Panc1 (cell line): ENCODE data around the gene NSG2. TPM values are rescaled to one million over a fixed set of nuclear protein-coding genes. Genes with fewer than 3 reads are reported as not detected.

ENCODE experiments used
- ATAC-seq: fragments of 200-7000 bp; cut with Tn5 transposase; 2 replicates; pipeline ENCODE4 v1.9.1; 2020; ENCODE audit warnings: mild to moderate bottlenecking, moderate library complexity
- BruUV-seq: library from RNA; stranded (reverse); fragments of 400-500 nt; replicated peaks from 2 replicates; lab custom pipeline; 2021; lab: Mats Ljungman, UMichigan
- CTCF ChIA-PET: fragments of 300-600 bp; sonication (Branson Sonifier 250); formaldehyde crosslinking; loops from one replicate; lab custom pipeline; 2022; ENCODE audit warnings: antibody characterized with exemption; lab: Charles Lee
- POLR2A ChIA-PET: fragments of 300-600 bp; sonication (Branson Sonifier 250); formaldehyde crosslinking; loops from one replicate; lab custom pipeline; 2022; ENCODE audit warnings: antibody characterized with exemption; lab: Charles Lee
- DNase-seq: peaks from one replicate; pipeline ENCODE4 v3.0.0-alpha.2; 2010; ENCODE audit warnings: low read depth, low spot score
- H3K27ac ChIP-seq: 2 replicates; pipeline ENCODE4 v1.5.1; 2011; ENCODE audit warnings: mild to moderate bottlenecking, low read length, inconsistent platforms
- H3K27me3 ChIP-seq: fragments of 200-500 bp; sonication (Bioruptor generic); 2 replicates; pipeline ENCODE4 v1.6.0; 2014; ENCODE audit warnings: low read length, inconsistent platforms; ENCODE audit not compliant: control insufficient read depth, insufficient read depth
- H3K36me3 ChIP-seq: fragments of 200-500 bp; sonication (Bioruptor generic); 2 replicates; pipeline ENCODE4 v1.5.1; 2014; ENCODE audit warnings: inconsistent platforms, mild to moderate bottlenecking, low read length, moderate library complexity; ENCODE audit not compliant: control insufficient read depth, insufficient read depth
- H3K4me1 ChIP-seq: 2 replicates; pipeline ENCODE4 v1.5.1; 2011; ENCODE audit warnings: inconsistent platforms, mild to moderate bottlenecking, low read length, moderate library complexity; ENCODE audit not compliant: control insufficient read depth, insufficient read depth
- H3K4me3 ChIP-seq, 2 experiments: 2 replicates each; pipeline ENCODE4 v1.5.1; 2011 to 2012; ENCODE audit warnings: low read depth in 2 of 2, low read length in 2 of 2, mild to moderate bottlenecking in 2 of 2, inconsistent platforms in 1 of 2, moderate library complexity in 1 of 2
- H3K9me3 ChIP-seq: fragments of 200-500 bp; sonication (Bioruptor generic); 2 replicates; pipeline ENCODE4 v1.5.1; 2014; ENCODE audit warnings: low read depth, mild to moderate bottlenecking, inconsistent platforms, low read length, moderate library complexity; ENCODE audit not compliant: control insufficient read depth, insufficient read depth
- POLR2AphosphoS5 ChIP-seq: IDR thresholded peaks from 2 replicates; pipeline ENCODE4 v1.6.1; 2012; ENCODE audit warnings: mild to moderate bottlenecking, low read depth, low read length, moderate library complexity
- SIN3A ChIP-seq: IDR thresholded peaks from 2 replicates; pipeline ENCODE4 v1.6.1; 2012; ENCODE audit warnings: low read depth, mild to moderate bottlenecking, low read length, moderate library complexity, borderline replicate concordance; ENCODE audit not compliant: insufficient read depth
- TCF7L2 ChIP-seq: IDR thresholded peaks from 2 replicates; pipeline ENCODE4 v1.6.1; 2011; ENCODE audit warnings: mild to moderate bottlenecking, low read depth, low read length, inconsistent platforms
- in situ Hi-C: cut with HindIII; loops from 2 replicates; pipeline ENCODE4 v1.10.0; 2016; ENCODE audit warnings: low sequenced_read_pairs, low pct_unique_long_range_greater_than_20kb
- intact Hi-C: fragments of 100-400 bp; cut with micrococcal nuclease; formaldehyde crosslinking; loops from one replicate; pipeline ENCODE4 v1.10.0; 2022; ENCODE audit not compliant: unreplicated experiment
- total RNA-seq: library from RNA; stranded (reverse); gene quantifications from one replicate; pipeline ENCODE4 v1.2.1, GENCODE V29; 2021; ENCODE audit not compliant: unreplicated experiment
- TF ChIP-seq, protein P1 (sequence below): fragments of 450-650 bp; IDR thresholded peaks from 2 replicates; pipeline ENCODE4 v1.5.1; 2017; ENCODE audit warnings: mild to moderate bottlenecking
- TF ChIP-seq, protein P2 (sequence below), 2 experiments: IDR thresholded peaks; 2 replicates each; pipeline ENCODE4 v1.6.1; 2011 to 2012; ENCODE audit warnings: low read depth in 2 of 2, control low read depth in 1 of 2, low read length in 1 of 2, mild to moderate bottlenecking in 1 of 2, moderate library complexity in 1 of 2; ENCODE audit not compliant: insufficient read depth in 1 of 2

Gene NSG2
- total RNA-seq, 1 experiment from 2014 or later, result not detected

DNA sequence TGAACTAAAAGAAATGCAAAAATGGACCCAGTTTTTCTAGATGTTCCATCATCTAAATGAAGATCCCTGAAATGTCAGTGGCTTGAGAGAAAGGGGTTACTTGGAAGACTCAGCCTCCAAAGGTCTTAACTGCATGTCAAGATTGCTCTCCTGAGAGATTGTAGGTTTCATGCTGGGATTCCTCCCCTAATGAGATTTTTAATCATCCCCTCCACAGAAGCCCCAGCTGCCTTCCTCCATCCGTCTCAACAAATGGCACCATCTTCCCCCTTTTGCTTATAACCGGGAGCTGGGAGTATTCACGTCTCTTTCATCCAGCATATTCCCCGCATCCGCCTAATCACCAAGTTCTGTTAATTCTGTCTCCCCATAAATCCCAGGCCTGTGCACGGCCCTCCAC is 104.5 kb downstream of the NSG2 start:
- CTCF ChIA-PET, result interaction anchor here (0.5 kb wide), 1 partner anchor 139 kb away, joined by 6 read pairs; no protein-coding TSS in a partner anchor
- BruUV-seq, result no TSS peak
- H3K27ac ChIP-seq, result no peak overlapping the region

DNA sequence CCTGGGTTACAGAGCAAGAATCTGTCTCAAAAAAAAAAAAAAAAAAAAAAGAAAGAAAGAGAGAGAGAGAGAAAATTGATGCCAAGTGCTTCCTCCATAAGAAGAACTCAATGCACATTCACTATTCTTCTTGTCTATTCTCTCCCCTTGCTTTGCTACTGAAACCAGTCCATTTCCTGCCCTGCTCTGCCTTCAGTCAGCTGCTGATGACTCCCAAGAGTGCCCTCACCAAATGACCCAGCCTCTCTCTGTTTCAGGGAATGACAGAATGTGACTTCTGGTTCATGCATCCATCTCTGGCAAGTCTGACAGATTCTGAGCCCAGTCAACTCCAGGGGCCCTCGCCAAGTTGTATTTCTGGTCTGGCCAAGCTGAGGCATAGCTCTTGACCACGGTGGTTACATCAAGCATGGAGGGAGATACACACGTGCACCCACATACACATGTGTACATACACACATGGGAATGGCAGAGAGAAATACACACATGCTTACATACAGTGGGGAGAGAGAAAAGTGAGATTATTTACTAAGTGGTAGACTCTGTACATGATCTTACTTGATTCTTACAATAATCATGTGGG is 106.2 kb downstream of the NSG2 start:
- in situ Hi-C loops (no loop called here), intact Hi-C loops (no loop called here)
- POLR2A ChIA-PET, result no interaction called here
- no peak overlapping the region for H3K4me3 ChIP-seq
- H3K9me3 ChIP-seq, result peaks cover 8% of the 10 kb centered on the region; the same call in 1 of the 2 replicates
- H3K27ac ChIP-seq, result no peak overlapping the region
- ATAC-seq (no peak), DNase-seq (no peak)
- peaks cover 16% of the 10 kb centered on the region for H3K27me3 ChIP-seq
- BruUV-seq, result no TSS peak
- CTCF ChIA-PET, result no interaction called here
- no peaks in the 10 kb centered on the region for H3K36me3 ChIP-seq
- no peak for TF ChIP-seq TCF7L2
- TF ChIP-seq POLR2AphosphoS5, result no peak
- TF ChIP-seq, protein P1, sequence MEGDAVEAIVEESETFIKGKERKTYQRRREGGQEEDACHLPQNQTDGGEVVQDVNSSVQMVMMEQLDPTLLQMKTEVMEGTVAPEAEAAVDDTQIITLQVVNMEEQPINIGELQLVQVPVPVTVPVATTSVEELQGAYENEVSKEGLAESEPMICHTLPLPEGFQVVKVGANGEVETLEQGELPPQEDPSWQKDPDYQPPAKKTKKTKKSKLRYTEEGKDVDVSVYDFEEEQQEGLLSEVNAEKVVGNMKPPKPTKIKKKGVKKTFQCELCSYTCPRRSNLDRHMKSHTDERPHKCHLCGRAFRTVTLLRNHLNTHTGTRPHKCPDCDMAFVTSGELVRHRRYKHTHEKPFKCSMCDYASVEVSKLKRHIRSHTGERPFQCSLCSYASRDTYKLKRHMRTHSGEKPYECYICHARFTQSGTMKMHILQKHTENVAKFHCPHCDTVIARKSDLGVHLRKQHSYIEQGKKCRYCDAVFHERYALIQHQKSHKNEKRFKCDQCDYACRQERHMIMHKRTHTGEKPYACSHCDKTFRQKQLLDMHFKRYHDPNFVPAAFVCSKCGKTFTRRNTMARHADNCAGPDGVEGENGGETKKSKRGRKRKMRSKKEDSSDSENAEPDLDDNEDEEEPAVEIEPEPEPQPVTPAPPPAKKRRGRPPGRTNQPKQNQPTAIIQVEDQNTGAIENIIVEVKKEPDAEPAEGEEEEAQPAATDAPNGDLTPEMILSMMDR, result no peak
- TF ChIP-seq, protein P2, sequence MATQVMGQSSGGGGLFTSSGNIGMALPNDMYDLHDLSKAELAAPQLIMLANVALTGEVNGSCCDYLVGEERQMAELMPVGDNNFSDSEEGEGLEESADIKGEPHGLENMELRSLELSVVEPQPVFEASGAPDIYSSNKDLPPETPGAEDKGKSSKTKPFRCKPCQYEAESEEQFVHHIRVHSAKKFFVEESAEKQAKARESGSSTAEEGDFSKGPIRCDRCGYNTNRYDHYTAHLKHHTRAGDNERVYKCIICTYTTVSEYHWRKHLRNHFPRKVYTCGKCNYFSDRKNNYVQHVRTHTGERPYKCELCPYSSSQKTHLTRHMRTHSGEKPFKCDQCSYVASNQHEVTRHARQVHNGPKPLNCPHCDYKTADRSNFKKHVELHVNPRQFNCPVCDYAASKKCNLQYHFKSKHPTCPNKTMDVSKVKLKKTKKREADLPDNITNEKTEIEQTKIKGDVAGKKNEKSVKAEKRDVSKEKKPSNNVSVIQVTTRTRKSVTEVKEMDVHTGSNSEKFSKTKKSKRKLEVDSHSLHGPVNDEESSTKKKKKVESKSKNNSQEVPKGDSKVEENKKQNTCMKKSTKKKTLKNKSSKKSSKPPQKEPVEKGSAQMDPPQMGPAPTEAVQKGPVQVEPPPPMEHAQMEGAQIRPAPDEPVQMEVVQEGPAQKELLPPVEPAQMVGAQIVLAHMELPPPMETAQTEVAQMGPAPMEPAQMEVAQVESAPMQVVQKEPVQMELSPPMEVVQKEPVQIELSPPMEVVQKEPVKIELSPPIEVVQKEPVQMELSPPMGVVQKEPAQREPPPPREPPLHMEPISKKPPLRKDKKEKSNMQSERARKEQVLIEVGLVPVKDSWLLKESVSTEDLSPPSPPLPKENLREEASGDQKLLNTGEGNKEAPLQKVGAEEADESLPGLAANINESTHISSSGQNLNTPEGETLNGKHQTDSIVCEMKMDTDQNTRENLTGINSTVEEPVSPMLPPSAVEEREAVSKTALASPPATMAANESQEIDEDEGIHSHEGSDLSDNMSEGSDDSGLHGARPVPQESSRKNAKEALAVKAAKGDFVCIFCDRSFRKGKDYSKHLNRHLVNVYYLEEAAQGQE (IDR thresholded peaks at IDR 0.05; ENCODE audit: insufficient read depth in 1 of 2, low read depth in 2 of 2, low read length in 1 of 2), result no peak
- TF ChIP-seq SIN3A, result no peak
- H3K4me1 ChIP-seq, result no peaks in the 10 kb centered on the region

More for the DNA sequence above, 104.5 kb downstream of the NSG2 start:
- DNase-seq (no peak), ATAC-seq (no peak)
- H3K4me3 ChIP-seq, result no peak overlapping the region
- in situ Hi-C loops (no loop called here), intact Hi-C loops (no loop called here)
- TF ChIP-seq, protein P1, result no peak
- TF ChIP-seq SIN3A (no peak), POLR2AphosphoS5 (no peak), TCF7L2 (no peak)
- TF ChIP-seq, protein P2 (IDR thresholded peaks at IDR 0.05; ENCODE audit: insufficient read depth in 1 of 2, low read depth in 2 of 2, low read length in 1 of 2), result no peak
- POLR2A ChIA-PET, result no interaction called here
- no peaks in the 10 kb centered on the region for H3K36me3 ChIP-seq
- peaks cover 7% of the 10 kb centered on the region; the same call in 1 of the 2 replicates for H3K9me3 ChIP-seq
- H3K4me1 ChIP-seq, result no peaks in the 10 kb centered on the region
- peaks cover 13% of the 10 kb centered on the region for H3K27me3 ChIP-seq
